T-helper 9 cell (primary cell): ENCODE results near the gene PCIF1.
"Not testable (repeated sequence)": the region's sequence is repeated elsewhere in the genome, so short reads cannot be mapped to it uniquely, and the experiment has no call there.

ENCODE experiments used
- DNase-seq: peaks from one replicate; pipeline ENCODE4 v3.0.0-alpha.2; 2020

Gene PCIF1

DNA sequence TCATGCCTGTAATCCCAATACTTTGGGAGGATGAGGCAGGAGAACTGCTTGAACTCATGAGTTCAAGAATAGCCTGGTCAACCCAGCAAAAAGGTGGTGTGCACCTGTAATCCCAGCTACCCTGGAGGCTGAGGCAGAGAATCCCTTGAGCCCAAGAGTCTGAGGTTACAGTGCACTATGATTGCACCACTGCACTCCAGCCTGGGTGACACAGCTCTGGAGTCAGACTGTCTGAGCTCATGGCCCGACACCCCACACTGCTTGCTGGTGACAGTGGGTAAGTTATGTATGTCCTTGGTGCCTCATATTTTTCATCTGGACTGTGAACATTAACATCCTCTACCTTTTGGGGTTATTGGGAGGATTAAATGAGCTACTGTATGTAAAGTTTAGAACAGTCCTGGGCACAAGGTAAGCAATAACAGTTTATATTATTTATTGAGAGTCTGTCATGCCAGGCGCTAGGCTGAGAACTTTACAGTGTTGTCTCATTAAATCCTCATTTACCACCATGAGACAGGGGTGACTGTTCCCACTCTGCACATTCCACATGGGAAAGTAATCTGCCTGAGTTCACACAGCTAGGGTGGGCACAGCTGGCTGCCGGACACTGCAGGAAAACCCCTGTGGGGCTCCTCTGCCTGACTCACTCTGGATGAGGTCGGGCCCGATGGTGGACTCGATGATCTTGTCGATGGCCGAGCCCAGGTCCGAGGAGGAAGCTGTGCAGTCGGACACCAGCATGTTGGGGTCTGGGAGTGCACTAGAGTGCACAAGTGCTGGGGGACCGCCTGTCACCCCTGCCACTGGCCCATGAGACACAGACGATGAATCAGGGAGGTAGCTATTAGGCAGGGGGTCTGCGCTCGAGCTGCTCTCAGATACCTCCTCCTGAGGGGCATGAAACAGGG lies 34.6 kb downstream of the PCIF1 start:
- no peak for DNase-seq

GRCh38 chr20:45969712-45970634 lies 35.5 kb downstream of the PCIF1 start:
- DNase-seq, result no peak

- DNase-seq, result peak; percentile 24
Observed at GRCh38 chr20:45970646-45971424, 36.4 kb downstream of the PCIF1 start.

DNA sequence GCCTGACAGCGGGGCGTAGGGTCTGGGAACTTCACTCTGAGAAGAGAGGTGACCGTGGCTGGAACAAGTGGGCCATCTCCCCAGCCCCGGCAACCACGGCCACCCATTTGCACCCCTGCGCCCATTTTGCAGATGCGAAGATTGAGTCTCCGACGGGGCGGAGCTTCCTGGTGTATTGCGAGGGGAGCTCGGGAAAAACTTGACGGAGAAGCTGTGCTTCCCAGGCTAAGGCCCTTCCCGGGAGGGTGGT lies 36.9 kb downstream of the PCIF1 start:
- DNase-seq, result peak; percentile 47

- DNase-seq, result peak; percentile 92
Observed at GRCh38 chr20:45971675-45972499, 37.4 kb downstream of the PCIF1 start, which contains the start of gene ZNF335. Gene ZNF335, minus strand, starts transcription at chr20:45972203. Its CDS starts 793 bp downstream, at chr20:45971410.

DNA sequence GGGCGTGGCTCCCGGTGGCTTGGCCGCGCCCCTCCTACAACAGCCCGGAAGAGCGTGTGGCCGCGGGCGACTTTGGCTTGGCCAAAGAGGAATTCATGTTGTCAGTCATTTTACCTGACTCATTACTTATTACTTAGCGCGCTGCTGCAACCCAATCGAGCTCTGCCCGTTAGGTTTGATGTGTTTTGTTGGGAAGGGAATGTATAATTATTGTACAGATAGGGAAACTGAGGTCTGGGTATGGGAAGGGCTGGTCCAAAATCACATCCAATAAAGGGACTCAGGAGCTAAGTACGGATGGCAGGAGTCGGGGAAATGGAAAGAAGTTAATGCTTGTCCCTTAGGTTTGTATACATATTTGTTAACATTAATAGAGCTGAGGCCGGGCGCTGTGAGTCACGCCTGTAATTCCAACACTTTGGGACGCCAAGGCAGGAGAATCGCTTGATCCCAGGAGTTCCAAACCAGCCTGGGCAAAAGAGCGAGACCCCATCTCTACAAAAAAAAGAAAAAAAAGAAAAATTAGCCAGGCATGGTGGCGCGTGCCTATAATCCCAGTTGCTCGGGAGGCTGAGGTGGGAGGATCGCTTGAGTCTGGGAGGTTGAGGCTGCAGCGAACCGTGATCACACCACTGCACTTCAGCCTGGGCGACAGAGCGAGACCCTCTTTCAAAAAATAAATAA lies 38.2 kb downstream of the PCIF1 start:
- no peak for DNase-seq

- DNase-seq, result no peak
Observed at GRCh38 chr20:45974896-45975565, 40.5 kb downstream of the PCIF1 start.

DNA sequence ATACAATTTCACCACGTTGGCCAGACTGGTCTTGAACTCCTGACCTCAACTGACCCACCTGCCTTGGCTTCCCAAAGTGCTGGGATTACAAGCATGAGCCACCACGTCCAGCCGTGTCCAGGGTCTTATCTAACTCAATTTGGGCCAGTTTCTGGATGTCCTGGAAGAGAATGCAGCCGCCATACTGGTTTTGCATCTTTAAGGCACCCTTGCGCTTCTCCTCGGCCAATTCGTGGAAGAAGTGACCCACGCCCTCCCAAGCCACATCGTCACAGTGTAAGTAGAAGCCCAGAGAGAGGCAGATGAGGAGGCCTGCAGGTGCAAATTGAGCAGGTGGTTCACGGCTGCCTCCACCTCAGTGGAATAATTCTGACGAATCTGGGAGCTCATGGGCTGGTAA lies 41.2 kb downstream of the PCIF1 start:
- no peak for DNase-seq

GRCh38 chr20:45976086-45976485 lies 41.6 kb downstream of the PCIF1 start:
- no peak for DNase-seq

DNA sequence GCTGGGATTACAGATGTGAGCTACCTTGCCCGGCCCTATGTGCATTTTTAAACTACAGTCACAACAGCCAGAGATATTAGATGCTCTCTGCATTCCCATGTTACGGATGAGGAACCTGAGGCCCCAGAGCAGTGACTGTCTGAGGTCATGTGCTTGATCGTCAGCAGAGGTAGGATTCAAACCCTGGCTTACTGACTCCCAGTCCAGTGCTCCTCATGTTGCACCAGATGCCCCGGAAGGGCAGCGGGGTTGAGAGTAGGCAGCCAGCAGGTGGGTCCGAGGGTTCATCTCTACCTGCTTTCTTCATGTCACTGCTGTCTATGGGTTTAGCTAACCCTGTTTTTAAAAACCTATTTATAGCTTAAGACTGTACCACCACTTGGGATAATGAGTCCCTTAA lies 46.8 kb downstream of the PCIF1 start:
- DNase-seq, result no peak

GRCh38 chr20:45983279-45983743 lies 48.8 kb downstream of the PCIF1 start:
- DNase-seq, result no peak

DNA sequence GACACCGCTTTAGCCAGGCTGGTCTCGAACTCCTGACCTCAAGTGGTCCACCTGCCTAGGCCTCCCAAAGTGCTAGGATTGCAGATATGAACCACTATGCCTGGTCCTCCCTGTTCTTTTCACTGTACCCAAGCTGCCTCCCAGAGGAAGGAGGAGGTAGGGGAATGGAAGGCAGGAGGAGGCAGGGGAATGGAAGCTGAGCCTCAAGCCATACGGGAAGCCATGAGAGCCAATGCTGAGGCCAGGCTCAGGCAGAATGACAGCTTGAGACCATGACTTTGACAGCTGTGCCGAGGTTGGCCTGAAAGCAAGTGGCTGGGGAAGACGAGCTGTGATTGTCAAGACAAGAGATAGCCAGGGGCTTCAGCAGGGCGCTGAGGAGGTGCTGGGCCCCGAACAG lies 51.1 kb downstream of the PCIF1 start:
- no peak for DNase-seq

GRCh38 chr20:45987108-45987780 lies 52.8 kb downstream of the PCIF1 start:
- DNase-seq, result peak; percentile 74

- DNase-seq, result not testable (repeated sequence)
Observed at GRCh38 chr20:45988830-45989229, 54.3 kb downstream of the PCIF1 start.

DNA sequence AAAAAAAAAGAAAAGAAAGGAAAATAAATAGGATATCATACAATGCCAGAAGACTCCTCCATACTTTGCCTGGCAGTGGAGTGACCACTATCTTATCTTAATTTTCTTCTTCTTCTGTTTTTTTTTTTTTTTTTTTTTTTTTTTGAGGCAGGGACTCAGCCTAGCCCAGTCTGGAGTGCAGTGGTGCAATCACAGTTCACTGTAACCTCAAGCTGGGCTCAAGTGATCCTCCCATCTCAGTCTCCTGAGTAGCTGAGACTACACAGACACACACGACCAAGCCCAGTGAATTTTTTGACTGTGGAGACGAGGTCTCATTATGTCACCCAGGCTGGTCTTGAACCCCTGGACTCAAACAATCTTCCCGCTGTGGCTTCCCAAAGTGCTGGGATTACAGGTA lies 57.1 kb downstream of the PCIF1 start:
- DNase-seq, result no peak

GRCh38 chr20:45993197-45993951 lies 58.9 kb downstream of the PCIF1 start:
- DNase-seq, result no peak

GRCh38 chr20:45994761-45995493 lies 60.4 kb downstream of the PCIF1 start:
- DNase-seq, result no peak

DNA sequence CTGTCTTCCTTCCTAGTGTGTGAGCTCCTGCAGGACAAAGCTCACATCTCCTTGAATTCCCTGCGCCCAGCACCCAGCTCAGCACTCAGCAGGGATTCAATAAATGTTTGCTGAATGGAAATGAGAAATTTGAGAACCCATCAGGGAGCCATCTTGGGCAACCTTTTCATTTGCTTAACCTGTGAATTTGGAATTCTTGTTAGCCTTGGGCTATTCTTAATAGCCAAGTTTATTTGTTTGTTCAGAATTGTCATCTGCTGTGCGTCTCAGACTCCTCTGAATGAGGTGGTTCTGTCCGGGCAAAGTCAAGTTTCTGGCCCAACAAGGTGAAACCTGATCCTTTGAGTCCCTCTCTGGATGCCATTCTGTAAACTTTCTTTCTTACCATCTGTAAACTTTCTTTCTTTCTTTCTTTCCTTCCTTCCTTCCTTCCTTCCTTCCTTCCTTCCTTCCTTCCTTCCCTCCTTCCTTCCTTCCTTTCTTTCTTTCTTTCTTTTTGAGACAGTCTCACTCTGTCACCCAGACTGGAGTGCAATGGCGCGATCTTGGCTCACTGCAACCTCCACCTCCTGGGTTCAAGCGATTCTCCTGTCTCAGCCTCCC lies 61.1 kb downstream of the PCIF1 start:
- DNase-seq, result not testable (repeated sequence)
